Activated CD4-positive, alpha-beta T cell treated with anti-CD3 and anti-CD28 coated beads for 36 hours (primary cell): ENCODE measurements around the gene TEF. TPM values are rescaled to one million over a fixed set of nuclear protein-coding genes. Genes with fewer than 3 reads are reported as not detected.

Experiments
- ATAC-seq: fragments of 200-7000 bp; cut with Tn5 transposase; one replicate; pipeline ENCODE4 v1.10.0; 2021; ENCODE audit warnings: mild to moderate bottlenecking, moderate library complexity
- CTCF ChIA-PET: fragments of 350-600 bp; sonication (Branson Sonifier 250); formaldehyde crosslinking; loops from one replicate; lab custom pipeline; 2021; ENCODE audit warnings: antibody characterized with exemption; lab: Charles Lee
- POLR2A ChIA-PET: fragments of 350-600 bp; sonication (Branson Sonifier 250); formaldehyde crosslinking; loops from one replicate; lab custom pipeline; 2021; ENCODE audit warnings: antibody characterized with exemption, inconsistent platforms; lab: Charles Lee
- DNase-seq: peaks from one replicate; pipeline ENCODE4 v3.0.0-alpha.2; 2020
- H3K27ac Mint-ChIP-seq: one replicate; pipeline ENCODE4 v1.8.0; 2021; ENCODE audit warnings: mixed read lengths
- H3K27me3 Mint-ChIP-seq: one replicate; pipeline ENCODE4 v1.8.0; 2021; ENCODE audit warnings: mixed read lengths
- H3K36me3 Mint-ChIP-seq: one replicate; pipeline ENCODE4 v1.8.0; 2021; ENCODE audit warnings: low read depth, mixed read lengths
- H3K4me1 Mint-ChIP-seq: one replicate; pipeline ENCODE4 v1.8.0; 2021; ENCODE audit warnings: mixed read lengths
- H3K4me3 Mint-ChIP-seq: one replicate; pipeline ENCODE4 v1.8.0; 2021; ENCODE audit warnings: mild to moderate bottlenecking, moderate library complexity, mixed read lengths
- H3K9me3 Mint-ChIP-seq: one replicate; pipeline ENCODE4 v1.8.0; 2021; ENCODE audit warnings: low read depth, mixed read lengths
- intact Hi-C, 2 experiments: fragments of 100-400 bp; cut with DNase I in 1 of 2; cut with micrococcal nuclease in 1 of 2; formaldehyde crosslinking; loops; one replicate each; pipeline versions ENCODE4 v1.14.2 to v1.15.1; 2022 to 2024; cut with DNase I, micrococcal nuclease
- total RNA-seq, 2 experiments: library from RNA; stranded (reverse); gene quantifications; one replicate each; pipeline ENCODE4 v1.2.3, GENCODE V29; 2021

Gene TEF
- total RNA-seq: 1 to 10 TPM; 1.7 to 2.2 TPM

- POLR2A ChIA-PET: interaction anchor here (0.6 to 2.2 kb wide), 10 partner anchors 8 to 638 kb away, joined by 3 to 17 read pairs (median 8); partner anchors contain the start of genes ACO2, PHF5A, PMM1 and RANGAP1
- intact Hi-C loops: loop anchor here (1.0 to 5.0 kb wide), 16 partner anchors 67 to 1121 kb away; partner anchors contain the start of genes ACO2 (in 2 of the 2), DESI1 (in 2 of the 2), XRCC6 (in 2 of the 2) and L3MBTL2 (in 1 of the 2)
- H3K27ac Mint-ChIP-seq: peak within 1 kb of the TSS; percentile 91
- H3K4me3 Mint-ChIP-seq: peak within 1 kb of the TSS; percentile 79
- H3K36me3 Mint-ChIP-seq: no peaks in the 10 kb centered on the region
- ATAC-seq (peak; percentile 94), DNase-seq (peak; percentile 98)
- no peaks in the 10 kb centered on the region for H3K27me3 Mint-ChIP-seq
- peaks cover 10% of the 10 kb centered on the region for H3K4me1 Mint-ChIP-seq
- CTCF ChIA-PET: interaction anchor here (0.6 to 2.7 kb wide), 7 partner anchors 18 to 481 kb away, joined by 3 to 16 read pairs (median 4); no protein-coding TSS in a partner anchor
- H3K9me3 Mint-ChIP-seq: no peaks in the 10 kb centered on the region
These were observed at the start of gene TEF for GRCh38 chr22:41381329-41382097. Gene TEF, plus strand, starts transcription at chr22:41381942. Its CDS starts 103 bp downstream, at chr22:41382045.

GRCh38 chr22:41332217-41332939 is 49.4 kb upstream of the TEF start:
- Mint-ChIP-seq H3K27ac (no peak overlapping the region), H3K36me3 (peaks cover 18% of the 10 kb centered on the region), H3K4me3 (no peak overlapping the region), H3K9me3 (no peaks in the 10 kb centered on the region), H3K4me1 (peaks cover 8% of the 10 kb centered on the region), H3K27me3 (no peaks in the 10 kb centered on the region)
- ATAC-seq (no peak), DNase-seq (no peak)
- CTCF ChIA-PET: no interaction called here
- intact Hi-C loops: no loop called here
- POLR2A ChIA-PET: no interaction called here

GRCh38 chr22:41333806-41334205 is 47.9 kb upstream of the TEF start:
- CTCF ChIA-PET: interaction anchor here (0.5 to 1.1 kb wide), 3 partner anchors 11 to 193 kb away, joined by 3 read pairs; no protein-coding TSS in a partner anchor
- intact Hi-C loops: no loop called here
- Mint-ChIP-seq H3K4me1 (peaks cover 8% of the 10 kb centered on the region), H3K36me3 (peaks cover 13% of the 10 kb centered on the region), H3K27ac (no peak overlapping the region), H3K4me3 (no peak overlapping the region), H3K9me3 (no peaks in the 10 kb centered on the region), H3K27me3 (no peaks in the 10 kb centered on the region)
- no peak for DNase-seq
- POLR2A ChIA-PET: no interaction called here
- no peak for ATAC-seq

GRCh38 chr22:41334215-41334614 is 47.5 kb upstream of the TEF start:
- POLR2A ChIA-PET: no interaction called here
- CTCF ChIA-PET: interaction anchor here (0.5 to 1.1 kb wide), 3 partner anchors 11 to 192 kb away, joined by 3 read pairs; no protein-coding TSS in a partner anchor

GRCh38 chr22:41334951-41335635 is 46.6 kb upstream of the TEF start:
- no peaks in the 10 kb centered on the region for H3K9me3 Mint-ChIP-seq
- no peak overlapping the region for H3K4me3 Mint-ChIP-seq
- H3K36me3 Mint-ChIP-seq: peaks cover 13% of the 10 kb centered on the region
- ATAC-seq (no peak), DNase-seq (no peak)
- H3K27ac Mint-ChIP-seq: no peak overlapping the region
- intact Hi-C loops: no loop called here
- H3K27me3 Mint-ChIP-seq: no peaks in the 10 kb centered on the region
- CTCF ChIA-PET: no interaction called here
- H3K4me1 Mint-ChIP-seq: peaks cover 8% of the 10 kb centered on the region
- POLR2A ChIA-PET: interaction anchor here (0.6 kb wide), 1 partner anchor 31 kb away, joined by 11 read pairs; no protein-coding TSS in a partner anchor

More at GRCh38 chr22:41334215-41334614, 47.5 kb upstream of the TEF start:
- H3K27me3 Mint-ChIP-seq: no peaks in the 10 kb centered on the region
- DNase-seq (no peak), ATAC-seq (no peak)
- intact Hi-C loops: no loop called here
- no peak overlapping the region for H3K27ac Mint-ChIP-seq
- H3K4me1 Mint-ChIP-seq: peaks cover 8% of the 10 kb centered on the region
- H3K9me3 Mint-ChIP-seq: no peaks in the 10 kb centered on the region
- H3K4me3 Mint-ChIP-seq: no peak overlapping the region
- H3K36me3 Mint-ChIP-seq: peaks cover 13% of the 10 kb centered on the region

GRCh38 chr22:41338614-41339212 is 43.0 kb upstream of the TEF start:
- Mint-ChIP-seq H3K9me3 (no peaks in the 10 kb centered on the region), H3K4me3 (no peak overlapping the region), H3K4me1 (peaks cover 8% of the 10 kb centered on the region), H3K27me3 (no peaks in the 10 kb centered on the region), H3K27ac (no peak overlapping the region), H3K36me3 (peaks cover 8% of the 10 kb centered on the region)
- intact Hi-C loops: no loop called here
- ChIA-PET CTCF (interaction anchor here (0.6 kb wide), 1 partner anchor 992 kb away, joined by 4 read pairs; no protein-coding TSS in a partner anchor), POLR2A (no interaction called here)
- ATAC-seq (no peak), DNase-seq (no peak)

GRCh38 chr22:41339823-41340222 is 41.9 kb upstream of the TEF start:
- no peak for ATAC-seq
- intact Hi-C loops: no loop called here

GRCh38 chr22:41340357-41340756 is 41.4 kb upstream of the TEF start:
- intact Hi-C loops: no loop called here
- no peaks in the 10 kb centered on the region for H3K9me3 Mint-ChIP-seq

More at GRCh38 chr22:41339823-41340222, 41.9 kb upstream of the TEF start:
- H3K27me3 Mint-ChIP-seq: no peaks in the 10 kb centered on the region
- no peak for DNase-seq
- no peak overlapping the region for H3K27ac Mint-ChIP-seq
- H3K4me3 Mint-ChIP-seq: no peak overlapping the region
- H3K36me3 Mint-ChIP-seq: peaks cover 15% of the 10 kb centered on the region
- CTCF ChIA-PET: interaction anchor here (0.6 kb wide), 1 partner anchor 14 kb away, joined by 3 read pairs; no protein-coding TSS in a partner anchor
- H3K4me1 Mint-ChIP-seq: peaks cover 8% of the 10 kb centered on the region
- H3K9me3 Mint-ChIP-seq: no peaks in the 10 kb centered on the region
- POLR2A ChIA-PET: no interaction called here

GRCh38 chr22:41341012-41341411 is 40.7 kb upstream of the TEF start:
- intact Hi-C loops: no loop called here
- peaks cover 17% of the 10 kb centered on the region for H3K36me3 Mint-ChIP-seq
- no peak overlapping the region for H3K27ac Mint-ChIP-seq
- DNase-seq: no peak
- H3K27me3 Mint-ChIP-seq: no peaks in the 10 kb centered on the region
- H3K4me3 Mint-ChIP-seq: no peak overlapping the region
- ChIA-PET CTCF (no interaction called here), POLR2A (no interaction called here)
- no peaks in the 10 kb centered on the region for H3K9me3 Mint-ChIP-seq
- no peak for ATAC-seq
- H3K4me1 Mint-ChIP-seq: peaks cover under 1% of the 10 kb centered on the region

More at GRCh38 chr22:41340357-41340756, 41.4 kb upstream of the TEF start:
- Mint-ChIP-seq H3K27me3 (no peaks in the 10 kb centered on the region), H3K4me1 (peaks cover 7% of the 10 kb centered on the region), H3K4me3 (no peak overlapping the region), H3K36me3 (peaks cover 18% of the 10 kb centered on the region), H3K27ac (peak overlapping the region; percentile 13)
- DNase-seq (no peak), ATAC-seq (no peak)
- ChIA-PET CTCF (no interaction called here), POLR2A (no interaction called here)

- CTCF ChIA-PET: interaction anchor here (0.6 kb wide), 1 partner anchor 392 kb away, joined by 3 read pairs; no protein-coding TSS in a partner anchor
- intact Hi-C loops: no loop called here
These were observed 39.8 kb upstream of the TEF start for GRCh38 chr22:41341990-41342389.

More at GRCh38 chr22:41341990-41342389, 39.8 kb upstream of the TEF start:
- Mint-ChIP-seq H3K27ac (no peak overlapping the region), H3K36me3 (peaks cover 20% of the 10 kb centered on the region), H3K4me3 (no peak overlapping the region), H3K4me1 (no peaks in the 10 kb centered on the region), H3K27me3 (no peaks in the 10 kb centered on the region), H3K9me3 (no peaks in the 10 kb centered on the region)
- ATAC-seq: peak; percentile 88
- peak; percentile 44 for DNase-seq
- POLR2A ChIA-PET: interaction anchor here (0.6 kb wide), 1 partner anchor 113 kb away, joined by 4 read pairs; no protein-coding TSS in a partner anchor
